Breast epithelium (tissue), 3 donors: ENCODE measurements around the gene ZNF20.

Experiments used
- POLR2A ChIP-seq: fragments of 450-650 bp; IDR thresholded peaks from one replicate; pipeline ENCODE4 v1.6.1; 2016; ENCODE audit warnings: antibody characterized with exemption, mild to moderate bottlenecking, moderate library complexity
- POLR2AphosphoS5 ChIP-seq, 3 donors: sonication (generic); formaldehyde crosslinking; IDR thresholded peaks; one replicate each; pipeline ENCODE4 v1.6.1; 2017; ENCODE audit warnings: antibody characterized with exemption in 3 of 3
- TF ChIP-seq, protein P1 (sequence below), 3 donors: fragments of 450-650 bp; IDR thresholded peaks; one replicate each; pipeline ENCODE4 v1.5.1; 2016 to 2017; ENCODE audit warnings: antibody characterized with exemption in 3 of 3, mild to moderate bottlenecking in 3 of 3, moderate library complexity in 3 of 3

DNA sequence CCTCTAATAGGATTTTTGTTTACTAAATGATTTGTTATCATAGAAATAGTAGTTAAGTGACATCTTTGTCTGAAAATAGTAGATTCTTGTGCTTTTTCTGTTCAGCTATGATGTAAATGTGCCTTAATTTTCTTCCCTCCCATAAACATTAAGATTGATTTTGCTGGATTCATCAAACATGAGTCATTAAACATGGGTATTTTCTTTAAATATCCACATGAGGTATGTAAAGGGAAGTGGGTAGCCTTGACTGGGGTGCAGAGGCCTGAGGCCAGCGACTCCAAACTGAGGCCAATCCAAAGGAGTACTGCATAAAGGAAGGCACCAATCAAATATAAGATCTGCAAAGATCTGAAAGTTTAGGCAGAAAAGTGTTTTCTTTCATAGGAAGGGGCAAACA lies 26.5 kb upstream of the ZNF20 start:
- TF ChIP-seq, protein P1, sequence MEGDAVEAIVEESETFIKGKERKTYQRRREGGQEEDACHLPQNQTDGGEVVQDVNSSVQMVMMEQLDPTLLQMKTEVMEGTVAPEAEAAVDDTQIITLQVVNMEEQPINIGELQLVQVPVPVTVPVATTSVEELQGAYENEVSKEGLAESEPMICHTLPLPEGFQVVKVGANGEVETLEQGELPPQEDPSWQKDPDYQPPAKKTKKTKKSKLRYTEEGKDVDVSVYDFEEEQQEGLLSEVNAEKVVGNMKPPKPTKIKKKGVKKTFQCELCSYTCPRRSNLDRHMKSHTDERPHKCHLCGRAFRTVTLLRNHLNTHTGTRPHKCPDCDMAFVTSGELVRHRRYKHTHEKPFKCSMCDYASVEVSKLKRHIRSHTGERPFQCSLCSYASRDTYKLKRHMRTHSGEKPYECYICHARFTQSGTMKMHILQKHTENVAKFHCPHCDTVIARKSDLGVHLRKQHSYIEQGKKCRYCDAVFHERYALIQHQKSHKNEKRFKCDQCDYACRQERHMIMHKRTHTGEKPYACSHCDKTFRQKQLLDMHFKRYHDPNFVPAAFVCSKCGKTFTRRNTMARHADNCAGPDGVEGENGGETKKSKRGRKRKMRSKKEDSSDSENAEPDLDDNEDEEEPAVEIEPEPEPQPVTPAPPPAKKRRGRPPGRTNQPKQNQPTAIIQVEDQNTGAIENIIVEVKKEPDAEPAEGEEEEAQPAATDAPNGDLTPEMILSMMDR (IDR thresholded peaks at IDR 0.05), result no peak
- TF ChIP-seq POLR2A, result no peak
- no peak for TF ChIP-seq POLR2AphosphoS5 (IDR thresholded peaks at IDR 0.05)
